DOHH2 (cell line): Measurements from ENCODE around the gene PLLP.

ENCODE experiments used
- H3F3A ChIP-seq: fragments of 200-600 bp; sonication (generic), shearing (Covaris generic); 2 replicates; pipeline ENCODE4 v1.6.0; 2016; ENCODE audit warnings: antibody characterized with exemption, mild to moderate bottlenecking; ENCODE audit not compliant: control insufficient read depth, insufficient read depth
- H3K27ac ChIP-seq: fragments of 200-600 bp; sonication (generic); 2 replicates; pipeline ENCODE4 v1.5.1; 2014; ENCODE audit warnings: low read depth, mild to moderate bottlenecking, low read length, moderate library complexity
- H3K27me3 ChIP-seq: fragments of 200-600 bp; sonication (generic); 2 replicates; pipeline ENCODE4 v1.6.1; 2014; ENCODE audit warnings: mild to moderate bottlenecking, low read length, mixed read lengths; ENCODE audit not compliant: control insufficient read depth
- H3K36me3 ChIP-seq: fragments of 200-600 bp; sonication (generic); 2 replicates; pipeline ENCODE4 v1.6.1; 2014; ENCODE audit warnings: mild to moderate bottlenecking, low read length, moderate library complexity, mixed read lengths; ENCODE audit not compliant: control insufficient read depth
- H3K4me1 ChIP-seq: fragments of 200-600 bp; sonication (generic); 2 replicates; pipeline ENCODE4 v1.6.1; 2014; ENCODE audit warnings: mild to moderate bottlenecking, low read length, mixed read lengths; ENCODE audit not compliant: control insufficient read depth
- H3K4me2 ChIP-seq: fragments of 200-600 bp; sonication (generic); 2 replicates; pipeline ENCODE4 v1.6.0; 2014; ENCODE audit warnings: mild to moderate bottlenecking, low read length, moderate library complexity
- H3K4me3 ChIP-seq: fragments of 200-600 bp; sonication (generic); 2 replicates; pipeline ENCODE4 v1.5.1; 2014; ENCODE audit warnings: mild to moderate bottlenecking, low read length, mixed read lengths
- H3K79me2 ChIP-seq: fragments of 200-600 bp; sonication (generic); 2 replicates; pipeline ENCODE4 v1.6.1; 2014; ENCODE audit warnings: mild to moderate bottlenecking, low read length, mixed read lengths; ENCODE audit not compliant: control insufficient read depth
- H3K9me2 ChIP-seq: fragments of 200-600 bp; sonication (generic); replicated peaks from 2 replicates; pipeline ENCODE4 v1.6.1; 2014; ENCODE audit warnings: mild to moderate bottlenecking, low read length, mixed read lengths; ENCODE audit not compliant: control insufficient read depth
- H3K9me3 ChIP-seq: fragments of 200-600 bp; sonication (generic); 2 replicates; pipeline ENCODE4 v1.6.1; 2014; ENCODE audit warnings: antibody characterized with exemption, low read length, mixed read lengths; ENCODE audit not compliant: control insufficient read depth, insufficient read depth
- H4K20me1 ChIP-seq: fragments of 200-600 bp; sonication (generic); 2 replicates; pipeline ENCODE4 v1.6.0; 2014; ENCODE audit warnings: low read depth, mild to moderate bottlenecking, antibody characterized with exemption, low read length, moderate library complexity; ENCODE audit not compliant: control insufficient read depth, insufficient read depth
- EZH2phosphoT487 ChIP-seq: fragments of 200-600 bp; sonication (generic); IDR thresholded peaks from 2 replicates; pipeline ENCODE4 v1.6.1; 2017; ENCODE audit warnings: borderline replicate concordance, mild to moderate bottlenecking, antibody characterized with exemption, low read length, moderate library complexity, mixed read lengths
- TF ChIP-seq, protein P1 (sequence below): fragments of 200-600 bp; sonication (generic); IDR thresholded peaks from one replicate; pipeline ENCODE4 v1.5.1; 2014; ENCODE audit warnings: antibody characterized with exemption, mild to moderate bottlenecking, low read depth, low read length; ENCODE audit not compliant: poor library complexity, severe bottlenecking

The PLLP gene

DNA sequence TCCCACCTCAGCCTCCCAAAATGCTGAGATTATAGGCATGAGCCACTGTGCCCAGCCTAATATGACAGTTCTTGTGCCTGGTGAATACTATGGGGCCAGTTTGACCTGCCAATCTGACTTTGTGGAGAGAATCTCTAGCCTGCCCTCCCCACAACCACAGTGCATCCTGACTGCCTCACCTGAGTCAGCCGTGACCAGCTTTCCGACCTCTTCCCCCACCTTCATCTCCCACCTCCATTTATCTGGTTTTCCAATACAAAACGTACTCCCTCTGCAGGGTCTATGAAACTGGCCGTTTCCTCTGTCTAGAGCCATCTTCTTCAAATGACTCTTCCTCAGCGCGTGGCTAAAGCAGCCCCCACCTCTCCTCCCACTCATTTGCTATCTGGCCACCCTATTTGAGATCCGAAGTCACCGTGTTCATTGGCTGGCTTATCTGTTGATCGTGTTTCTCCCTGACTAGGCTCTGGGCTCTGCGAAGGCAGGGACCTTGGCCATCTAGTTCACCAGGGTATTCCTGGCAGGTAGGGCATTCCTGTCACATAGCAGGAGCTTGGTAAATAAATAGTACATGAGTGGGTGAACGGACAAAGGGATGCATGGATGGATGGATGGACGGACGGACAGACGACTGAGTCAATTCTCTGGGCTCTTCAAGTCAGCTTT is 22.3 kb upstream of the PLLP start:
- no peaks in the 10 kb centered on the region for H3K9me2 ChIP-seq
- no peaks in the 10 kb centered on the region for H3K4me1 ChIP-seq
- no peak for TF ChIP-seq EZH2phosphoT487
- TF ChIP-seq, protein P1, sequence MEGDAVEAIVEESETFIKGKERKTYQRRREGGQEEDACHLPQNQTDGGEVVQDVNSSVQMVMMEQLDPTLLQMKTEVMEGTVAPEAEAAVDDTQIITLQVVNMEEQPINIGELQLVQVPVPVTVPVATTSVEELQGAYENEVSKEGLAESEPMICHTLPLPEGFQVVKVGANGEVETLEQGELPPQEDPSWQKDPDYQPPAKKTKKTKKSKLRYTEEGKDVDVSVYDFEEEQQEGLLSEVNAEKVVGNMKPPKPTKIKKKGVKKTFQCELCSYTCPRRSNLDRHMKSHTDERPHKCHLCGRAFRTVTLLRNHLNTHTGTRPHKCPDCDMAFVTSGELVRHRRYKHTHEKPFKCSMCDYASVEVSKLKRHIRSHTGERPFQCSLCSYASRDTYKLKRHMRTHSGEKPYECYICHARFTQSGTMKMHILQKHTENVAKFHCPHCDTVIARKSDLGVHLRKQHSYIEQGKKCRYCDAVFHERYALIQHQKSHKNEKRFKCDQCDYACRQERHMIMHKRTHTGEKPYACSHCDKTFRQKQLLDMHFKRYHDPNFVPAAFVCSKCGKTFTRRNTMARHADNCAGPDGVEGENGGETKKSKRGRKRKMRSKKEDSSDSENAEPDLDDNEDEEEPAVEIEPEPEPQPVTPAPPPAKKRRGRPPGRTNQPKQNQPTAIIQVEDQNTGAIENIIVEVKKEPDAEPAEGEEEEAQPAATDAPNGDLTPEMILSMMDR: no peak
- H4K20me1 ChIP-seq: no peaks in the 10 kb centered on the region
- H3K4me3 ChIP-seq: no peak overlapping the region
- peaks cover 38% of the 10 kb centered on the region for H3K27me3 ChIP-seq
- H3K36me3 ChIP-seq: no peaks in the 10 kb centered on the region
- no peaks in the 10 kb centered on the region for H3K9me3 ChIP-seq
- H3K27ac ChIP-seq: no peak overlapping the region
- no peak overlapping the region for H3K4me2 ChIP-seq
- H3K79me2 ChIP-seq: no peaks in the 10 kb centered on the region
- no peaks in the 10 kb centered on the region for H3F3A ChIP-seq

GRCh38 chr16:57305159-57305811 is 20.8 kb upstream of the PLLP start:
- Histone ChIP-seq H3K4me3 (no peak overlapping the region), H3K27ac (no peak overlapping the region), H4K20me1 (no peaks in the 10 kb centered on the region), H3K4me1 (peaks cover 8% of the 10 kb centered on the region), H3K79me2 (no peaks in the 10 kb centered on the region), H3K4me2 (no peak overlapping the region), H3K27me3 (peaks cover 39% of the 10 kb centered on the region), H3K9me3 (no peaks in the 10 kb centered on the region), H3K9me2 (no peaks in the 10 kb centered on the region), H3F3A (no peaks in the 10 kb centered on the region), H3K36me3 (no peaks in the 10 kb centered on the region)
- TF ChIP-seq, protein P1: no peak
- TF ChIP-seq EZH2phosphoT487: no peak

- Histone ChIP-seq H3K4me3 (no peak overlapping the region), H3K27me3 (peaks cover 39% of the 10 kb centered on the region), H3K27ac (no peak overlapping the region), H3K9me3 (no peaks in the 10 kb centered on the region), H3K4me2 (no peak overlapping the region), H3K79me2 (no peaks in the 10 kb centered on the region), H3K4me1 (peaks cover 11% of the 10 kb centered on the region), H4K20me1 (no peaks in the 10 kb centered on the region), H3K9me2 (no peaks in the 10 kb centered on the region), H3F3A (peaks cover 6% of the 10 kb centered on the region; the same call in 1 of the 2 replicates), H3K36me3 (no peaks in the 10 kb centered on the region)
- TF ChIP-seq, protein P1: no peak
- no peak for TF ChIP-seq EZH2phosphoT487
Measured at GRCh38 chr16:57304169-57305061, 19.9 kb upstream of the PLLP start.
